Natural killer cell (primary cell): Measurements from ENCODE around the gene BCL2L13. TPM values are rescaled to one million over a fixed set of nuclear protein-coding genes. Genes with fewer than 3 reads are reported as not detected.

ENCODE experiments used
- ATAC-seq, 3 donors: fragments of 150-1000 bp in 2 of 3; fragments of 200-7000 bp in 1 of 3; cut with Tn5 transposase; 1 replicate in 1 of 3; 2 replicates in 2 of 3; pipeline ENCODE4 v1.10.0; 2021; ENCODE audit warnings: mild to moderate bottlenecking in 2 of 3, moderate library complexity in 2 of 3
- DNase-seq, 2 donors: peaks; one replicate each; pipeline versions ENCODE4 v3.0.0 to v3.0.0-alpha.2; 2013 to 2021; ENCODE audit warnings: mixed read lengths in 1 of 2
- H3K27ac ChIP-seq: one replicate; pipeline ENCODE4 v1.5.1; 2013; ENCODE audit warnings: mild to moderate bottlenecking, low read length
- H3K27me3 ChIP-seq: one replicate; pipeline ENCODE4 v1.6.1; 2013; ENCODE audit warnings: low read length; ENCODE audit not compliant: control insufficient read depth, insufficient read depth
- H3K36me3 ChIP-seq: one replicate; pipeline ENCODE4 v1.6.1; 2013; ENCODE audit warnings: low read length; ENCODE audit not compliant: control insufficient read depth, insufficient read depth
- H3K4me1 ChIP-seq: one replicate; pipeline ENCODE4 v1.6.1; 2013; ENCODE audit warnings: low read length; ENCODE audit not compliant: control insufficient read depth, insufficient read depth
- H3K4me3 ChIP-seq: one replicate; pipeline ENCODE4 v1.5.1; 2013; ENCODE audit warnings: low read length
- H3K9me3 ChIP-seq: one replicate; pipeline ENCODE4 v1.6.1; 2013; ENCODE audit warnings: low read length; ENCODE audit not compliant: control insufficient read depth, insufficient read depth
- H3K27ac Mint-ChIP-seq, 2 donors: one replicate each; pipeline ENCODE4 v1.8.0; 2022; ENCODE audit warnings: mild to moderate bottlenecking in 2 of 2, mixed read lengths in 2 of 2, moderate library complexity in 1 of 2
- H3K27me3 Mint-ChIP-seq, 2 donors: one replicate each; pipeline ENCODE4 v1.8.0; 2022; ENCODE audit warnings: low read depth in 2 of 2, mixed read lengths in 2 of 2
- H3K36me3 Mint-ChIP-seq: one replicate; pipeline ENCODE4 v1.8.0; 2022; ENCODE audit warnings: mixed read lengths
- H3K4me1 Mint-ChIP-seq, 2 donors: one replicate each; pipeline ENCODE4 v1.8.0; 2022; ENCODE audit warnings: mixed read lengths in 2 of 2
- H3K4me3 Mint-ChIP-seq: one replicate; pipeline ENCODE4 v1.8.0; 2022; ENCODE audit warnings: mild to moderate bottlenecking, moderate library complexity, mixed read lengths
- H3K9me3 Mint-ChIP-seq, 2 donors: one replicate each; pipeline ENCODE4 v1.8.0; 2022; ENCODE audit warnings: mixed read lengths in 2 of 2
- WGBS: methylation state at CpG from one replicate; pipeline ENCODE4 v1.1.7; 2013; ENCODE audit warnings: missing lambda C conversion rate; ENCODE audit not compliant: insufficient coverage; 5-methylcytosine and 5-hydroxymethylcytosine counted together
- intact Hi-C: fragments of 100-400 bp; cut with micrococcal nuclease; formaldehyde crosslinking; loops from one replicate; pipeline ENCODE4 v1.14.2; 2022
- total RNA-seq, 4 donors: library from RNA; stranded (reverse); fragments of 120-200 nt in 1 of 4; gene quantifications; one replicate each; pipeline versions ENCODE4 v1.2.3 to v1.2.4, GENCODE V29; 2013 to 2022
- TF ChIP-seq, protein P1 (sequence below): fragments of 200-600 bp; IDR thresholded peaks from one replicate; pipeline ENCODE4 v1.8.0; 2022; ENCODE audit warnings: antibody characterized with exemption

Gene BCL2L13, protein sequence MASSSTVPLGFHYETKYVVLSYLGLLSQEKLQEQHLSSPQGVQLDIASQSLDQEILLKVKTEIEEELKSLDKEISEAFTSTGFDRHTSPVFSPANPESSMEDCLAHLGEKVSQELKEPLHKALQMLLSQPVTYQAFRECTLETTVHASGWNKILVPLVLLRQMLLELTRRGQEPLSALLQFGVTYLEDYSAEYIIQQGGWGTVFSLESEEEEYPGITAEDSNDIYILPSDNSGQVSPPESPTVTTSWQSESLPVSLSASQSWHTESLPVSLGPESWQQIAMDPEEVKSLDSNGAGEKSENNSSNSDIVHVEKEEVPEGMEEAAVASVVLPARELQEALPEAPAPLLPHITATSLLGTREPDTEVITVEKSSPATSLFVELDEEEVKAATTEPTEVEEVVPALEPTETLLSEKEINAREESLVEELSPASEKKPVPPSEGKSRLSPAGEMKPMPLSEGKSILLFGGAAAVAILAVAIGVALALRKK
- 10 to 100 TPM; 19.1 to 28.7 (median 23.3) TPM for total RNA-seq
- 42.4 TPM for total RNA-seq (2013)

DNA sequence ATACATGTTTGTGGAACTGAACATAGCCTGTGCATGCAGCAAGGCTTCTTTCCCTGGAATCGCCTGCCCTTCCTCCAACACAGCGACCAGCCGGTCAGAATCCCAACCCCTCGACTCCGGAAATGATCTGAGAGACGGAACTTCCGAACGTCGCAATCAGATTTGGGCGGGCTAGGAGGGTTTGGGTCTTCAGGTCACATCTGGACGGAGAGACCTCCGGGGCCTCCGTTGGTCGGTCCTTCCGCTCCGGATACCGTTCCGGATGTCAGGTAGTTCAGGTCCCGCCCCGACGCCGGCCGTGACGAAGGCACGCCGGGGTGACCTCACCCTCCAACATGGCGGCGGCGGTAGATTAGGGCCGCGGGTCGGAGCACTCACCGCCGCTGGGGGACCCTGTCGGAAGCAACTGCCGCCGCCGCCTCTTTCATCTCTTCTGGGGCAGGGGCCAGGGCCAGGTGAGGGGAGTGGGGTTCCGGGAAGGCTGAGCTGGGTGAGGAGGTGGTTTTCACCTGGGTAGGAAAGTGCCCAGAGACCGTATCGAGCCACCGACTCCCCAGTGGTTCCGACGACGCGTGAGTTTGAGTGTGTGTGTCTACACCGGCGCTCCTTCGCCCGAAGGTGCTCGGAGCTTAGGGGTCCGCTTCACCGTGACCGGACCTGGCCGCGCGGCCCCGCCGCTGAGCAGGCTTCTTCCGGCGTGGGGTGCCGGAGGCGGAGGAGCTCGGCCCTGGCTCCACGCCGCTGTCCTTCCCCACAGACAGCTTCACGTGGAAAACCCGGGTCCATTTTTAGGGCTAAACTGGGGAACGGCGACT lies at the start of gene BCL2L13:
BCL2L13 (plus strand) TSS at position 326 of the 815 bp plus-strand sequence. CDS start 16,955 bp downstream, outside the sequence.
- Histone ChIP-seq H3K9me3 (no peaks in the 10 kb centered on the region), H3K36me3 (no peaks in the 10 kb centered on the region), H3K4me3 (peak within 1 kb of the TSS; percentile 72), H3K27me3 (no peaks in the 10 kb centered on the region), H3K27ac (peak within 1 kb of the TSS; percentile 96), H3K4me1 (peaks cover 18% of the 10 kb centered on the region)
- TF ChIP-seq, protein P1, sequence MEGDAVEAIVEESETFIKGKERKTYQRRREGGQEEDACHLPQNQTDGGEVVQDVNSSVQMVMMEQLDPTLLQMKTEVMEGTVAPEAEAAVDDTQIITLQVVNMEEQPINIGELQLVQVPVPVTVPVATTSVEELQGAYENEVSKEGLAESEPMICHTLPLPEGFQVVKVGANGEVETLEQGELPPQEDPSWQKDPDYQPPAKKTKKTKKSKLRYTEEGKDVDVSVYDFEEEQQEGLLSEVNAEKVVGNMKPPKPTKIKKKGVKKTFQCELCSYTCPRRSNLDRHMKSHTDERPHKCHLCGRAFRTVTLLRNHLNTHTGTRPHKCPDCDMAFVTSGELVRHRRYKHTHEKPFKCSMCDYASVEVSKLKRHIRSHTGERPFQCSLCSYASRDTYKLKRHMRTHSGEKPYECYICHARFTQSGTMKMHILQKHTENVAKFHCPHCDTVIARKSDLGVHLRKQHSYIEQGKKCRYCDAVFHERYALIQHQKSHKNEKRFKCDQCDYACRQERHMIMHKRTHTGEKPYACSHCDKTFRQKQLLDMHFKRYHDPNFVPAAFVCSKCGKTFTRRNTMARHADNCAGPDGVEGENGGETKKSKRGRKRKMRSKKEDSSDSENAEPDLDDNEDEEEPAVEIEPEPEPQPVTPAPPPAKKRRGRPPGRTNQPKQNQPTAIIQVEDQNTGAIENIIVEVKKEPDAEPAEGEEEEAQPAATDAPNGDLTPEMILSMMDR, result no peak
- intact Hi-C loops, result loop anchor here (1.0 kb wide), 2 partner anchors 10 to 139 kb away; partner anchors contain the start of gene ATP6V1E1
- ATAC-seq (peak; percentile 92 to 97 (median 93)), DNase-seq (peak; percentile 91 to 93)
- Mint-ChIP-seq H3K4me1 (peaks cover 25 to 30% of the 10 kb centered on the region in 2 donors), H3K4me3 (peak within 1 kb of the TSS; percentile 91), H3K36me3 (no peaks in the 10 kb centered on the region), H3K27me3 (no peaks in the 10 kb centered on the region), H3K27ac (peak within 1 kb of the TSS; percentile 96 to 100), H3K9me3 (no peaks in the 10 kb centered on the region)
- WGBS, result under 1% methylated on average over 70 of the region's 70 CpGs

DNA sequence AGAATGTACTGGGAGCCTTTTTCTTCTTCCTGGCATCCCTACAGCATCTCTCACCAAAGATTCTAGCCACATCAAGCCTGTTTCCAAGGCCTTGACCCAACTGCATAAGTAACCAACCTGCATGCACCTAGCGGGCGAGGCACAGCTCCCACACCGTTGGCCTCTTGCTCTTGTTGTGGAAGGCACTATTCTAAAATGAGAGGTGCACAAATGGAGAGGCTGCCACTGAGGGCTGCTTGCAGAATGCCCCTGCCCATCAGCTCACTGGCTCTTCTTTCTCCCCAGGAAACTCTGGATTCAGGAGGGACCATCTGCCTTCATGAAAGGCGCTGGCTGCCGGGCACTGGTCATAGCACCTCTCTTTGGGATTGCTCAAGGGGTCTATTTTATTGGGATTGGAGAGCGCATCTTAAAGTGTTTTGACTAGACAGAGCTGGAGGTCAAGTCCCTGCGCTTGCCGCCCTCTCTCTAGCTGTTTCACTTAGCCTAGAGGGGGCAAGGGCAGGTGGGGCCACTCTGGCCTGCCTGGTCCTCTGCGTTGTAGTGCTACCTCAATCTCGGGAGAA lies 48.7 kb upstream of the BCL2L13 start:
- no peaks in the 10 kb centered on the region for H3K27me3 Mint-ChIP-seq
- Histone ChIP-seq H3K9me3 (no peaks in the 10 kb centered on the region), H3K27ac (no peak overlapping the region), H3K4me3 (no peak overlapping the region), H3K27me3 (no peaks in the 10 kb centered on the region), H3K36me3 (peaks cover 34% of the 10 kb centered on the region), H3K4me1 (no peaks in the 10 kb centered on the region)
- intact Hi-C loops, result no loop called here
- H3K27ac Mint-ChIP-seq, result peak overlapping the region in 1 of 2 donors; percentile 58
- H3K9me3 Mint-ChIP-seq, result no peaks in the 10 kb centered on the region
- WGBS, result 95% methylated on average over 10 of the region's 10 CpGs
- H3K36me3 Mint-ChIP-seq, result peaks cover 8% of the 10 kb centered on the region
- no peak overlapping the region for H3K4me3 Mint-ChIP-seq
- H3K4me1 Mint-ChIP-seq, result no peaks in the 10 kb centered on the region
- DNase-seq, result no peak
- TF ChIP-seq, protein P1, result no peak
- no peak for ATAC-seq

DNA sequence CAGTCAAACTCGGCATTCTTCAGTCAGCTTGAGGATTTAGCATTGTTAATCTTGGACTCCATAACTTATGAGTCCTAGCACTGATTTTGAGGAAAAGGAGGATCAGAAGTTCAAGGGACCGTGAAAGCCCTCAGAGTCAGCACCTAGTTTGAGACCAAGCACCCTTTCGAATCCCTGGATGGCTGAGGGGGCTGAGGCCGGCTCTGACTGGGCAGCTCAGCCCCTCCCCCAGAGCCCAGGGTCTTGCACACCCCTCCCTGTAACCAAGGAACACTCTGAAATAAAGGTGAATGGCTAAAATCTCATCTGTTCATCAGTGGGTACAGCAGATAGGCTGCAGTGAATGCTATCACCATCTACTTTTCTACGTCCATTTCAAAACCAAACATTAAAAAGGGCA lies 48.0 kb upstream of the BCL2L13 start:
- no peaks in the 10 kb centered on the region for H3K4me1 ChIP-seq
- WGBS, result 91% methylated on average over 4 of the region's 5 CpGs
- H3K4me3 ChIP-seq, result no peak overlapping the region
- DNase-seq, result no peak
- no peaks in the 10 kb centered on the region for H3K9me3 ChIP-seq
- Mint-ChIP-seq H3K4me3 (no peak overlapping the region), H3K4me1 (no peaks in the 10 kb centered on the region), H3K27me3 (no peaks in the 10 kb centered on the region), H3K9me3 (no peaks in the 10 kb centered on the region), H3K27ac (peak overlapping the region in 1 of 2 donors; percentile 58), H3K36me3 (peaks cover 9% of the 10 kb centered on the region)
- TF ChIP-seq, protein P1, result no peak
- H3K36me3 ChIP-seq, result peaks cover 38% of the 10 kb centered on the region
- no peak for ATAC-seq
- no peak overlapping the region for H3K27ac ChIP-seq
- intact Hi-C loops, result no loop called here
- no peaks in the 10 kb centered on the region for H3K27me3 ChIP-seq
